Activated CD4-positive, alpha-beta memory T cell treated with anti-CD3 and anti-CD28 coated beads for 36 hours (primary cell): ENCODE data around the gene LRMDA. TPM values are rescaled to one million over a fixed set of nuclear protein-coding genes. Genes with fewer than 3 reads are reported as not detected.

Experiments used
- CTCF ChIA-PET: fragments of 350-600 bp; sonication (Branson Sonifier 250); formaldehyde crosslinking; loops from one replicate; lab custom pipeline; 2021; ENCODE audit warnings: antibody characterized with exemption, inconsistent platforms; lab: Charles Lee
- POLR2A ChIA-PET: fragments of 350-600 bp; sonication (Branson Sonifier 250); formaldehyde crosslinking; loops from one replicate; lab custom pipeline; 2021; ENCODE audit warnings: antibody characterized with exemption; lab: Charles Lee
- DNase-seq: peaks from one replicate; pipeline ENCODE4 v3.0.0-alpha.2; 2020
- H3K27ac Mint-ChIP-seq: one replicate; pipeline ENCODE4 v1.8.0; 2021; ENCODE audit warnings: mixed read lengths
- H3K27me3 Mint-ChIP-seq: one replicate; pipeline ENCODE4 v1.8.0; 2021; ENCODE audit warnings: mixed read lengths
- H3K36me3 Mint-ChIP-seq: one replicate; pipeline ENCODE4 v1.8.0; 2021; ENCODE audit warnings: mixed read lengths
- H3K4me1 Mint-ChIP-seq: one replicate; pipeline ENCODE4 v1.8.0; 2021; ENCODE audit warnings: low read depth, mixed read lengths
- H3K4me3 Mint-ChIP-seq: one replicate; pipeline ENCODE4 v1.8.0; 2021; ENCODE audit warnings: mild to moderate bottlenecking, mixed read lengths
- H3K9me3 Mint-ChIP-seq: one replicate; pipeline ENCODE4 v1.8.0; 2021; ENCODE audit warnings: mixed read lengths
- intact Hi-C: fragments of 100-400 bp; cut with micrococcal nuclease; formaldehyde crosslinking; loops from one replicate; pipeline ENCODE4 v1.15.1; 2023
- total RNA-seq, 2 experiments: library from RNA; stranded (reverse); gene quantifications; one replicate each; pipeline ENCODE4 v1.2.3, GENCODE V29; 2021

LRMDA gene
- total RNA-seq, 2 experiments from 2014 or later, result not detected

GRCh38 chr10:76160446-76161300, 729.2 kb downstream of the LRMDA start:
- Mint-ChIP-seq H3K27me3 (no peaks in the 10 kb centered on the region), H3K4me3 (no peak overlapping the region), H3K36me3 (no peaks in the 10 kb centered on the region), H3K27ac (no peak overlapping the region), H3K9me3 (peaks cover 4% of the 10 kb centered on the region), H3K4me1 (no peaks in the 10 kb centered on the region)
- intact Hi-C loops, result no loop called here
- no peak for DNase-seq
- ChIA-PET CTCF (interaction anchor here (0.6 kb wide), 1 partner anchor 31 kb away, joined by 3 read pairs; no protein-coding TSS in a partner anchor), POLR2A (no interaction called here)

- POLR2A ChIA-PET, result no interaction called here
- Mint-ChIP-seq H3K27ac (no peak overlapping the region), H3K9me3 (peaks cover 7% of the 10 kb centered on the region), H3K27me3 (no peaks in the 10 kb centered on the region), H3K36me3 (no peaks in the 10 kb centered on the region), H3K4me1 (no peaks in the 10 kb centered on the region), H3K4me3 (no peak overlapping the region)
- DNase-seq, result no peak
- intact Hi-C loops, result no loop called here
- CTCF ChIA-PET, result no interaction called here
These were observed 729.8 kb downstream of the LRMDA start for GRCh38 chr10:76161301-76161582.

- CTCF ChIA-PET, result no interaction called here
- Mint-ChIP-seq H3K4me1 (no peaks in the 10 kb centered on the region), H3K27ac (no peak overlapping the region), H3K27me3 (no peaks in the 10 kb centered on the region), H3K4me3 (no peak overlapping the region), H3K9me3 (peaks cover 24% of the 10 kb centered on the region), H3K36me3 (no peaks in the 10 kb centered on the region)
- POLR2A ChIA-PET, result no interaction called here
- DNase-seq, result no peak
- intact Hi-C loops, result no loop called here
These were observed 737.0 kb downstream of the LRMDA start for GRCh38 chr10:76168437-76168836.

GRCh38 chr10:76169246-76169645, 737.8 kb downstream of the LRMDA start:
- intact Hi-C loops, result no loop called here
- CTCF ChIA-PET, result no interaction called here

GRCh38 chr10:76172020-76172419, 740.6 kb downstream of the LRMDA start:
- H3K4me3 Mint-ChIP-seq, result no peak overlapping the region
- CTCF ChIA-PET, result no interaction called here
- H3K27me3 Mint-ChIP-seq, result no peaks in the 10 kb centered on the region
- no peaks in the 10 kb centered on the region for H3K4me1 Mint-ChIP-seq
- DNase-seq, result no peak
- no peak overlapping the region for H3K27ac Mint-ChIP-seq
- intact Hi-C loops, result no loop called here
- no peaks in the 10 kb centered on the region for H3K36me3 Mint-ChIP-seq
- POLR2A ChIA-PET, result no interaction called here
- peaks cover 11% of the 10 kb centered on the region for H3K9me3 Mint-ChIP-seq

More at GRCh38 chr10:76169246-76169645, 737.8 kb downstream of the LRMDA start:
- no peaks in the 10 kb centered on the region for H3K27me3 Mint-ChIP-seq
- DNase-seq, result no peak
- no peak overlapping the region for H3K27ac Mint-ChIP-seq
- no peak overlapping the region for H3K4me3 Mint-ChIP-seq
- H3K9me3 Mint-ChIP-seq, result peaks cover 24% of the 10 kb centered on the region
- H3K4me1 Mint-ChIP-seq, result no peaks in the 10 kb centered on the region
- no peaks in the 10 kb centered on the region for H3K36me3 Mint-ChIP-seq
- POLR2A ChIA-PET, result no interaction called here

- Mint-ChIP-seq H3K27ac (no peak overlapping the region), H3K4me3 (no peak overlapping the region), H3K27me3 (no peaks in the 10 kb centered on the region), H3K4me1 (no peaks in the 10 kb centered on the region), H3K9me3 (peaks cover 2% of the 10 kb centered on the region), H3K36me3 (no peaks in the 10 kb centered on the region)
- DNase-seq, result no peak
- ChIA-PET CTCF (no interaction called here), POLR2A (no interaction called here)
- intact Hi-C loops, result no loop called here
These were observed 744.2 kb downstream of the LRMDA start for GRCh38 chr10:76175533-76176165.

GRCh38 chr10:76176166-76176550, 744.7 kb downstream of the LRMDA start:
- H3K27me3 Mint-ChIP-seq, result no peaks in the 10 kb centered on the region
- no peak overlapping the region for H3K27ac Mint-ChIP-seq
- H3K9me3 Mint-ChIP-seq, result peaks cover 2% of the 10 kb centered on the region
- DNase-seq, result no peak
- H3K4me1 Mint-ChIP-seq, result no peaks in the 10 kb centered on the region
- CTCF ChIA-PET, result no interaction called here
- H3K36me3 Mint-ChIP-seq, result no peaks in the 10 kb centered on the region
- intact Hi-C loops, result no loop called here
- POLR2A ChIA-PET, result no interaction called here
- no peak overlapping the region for H3K4me3 Mint-ChIP-seq

- Mint-ChIP-seq H3K27ac (no peak overlapping the region), H3K9me3 (peaks cover 2% of the 10 kb centered on the region), H3K27me3 (no peaks in the 10 kb centered on the region), H3K4me1 (no peaks in the 10 kb centered on the region), H3K36me3 (no peaks in the 10 kb centered on the region), H3K4me3 (no peak overlapping the region)
- DNase-seq, result no peak
- ChIA-PET POLR2A (no interaction called here), CTCF (no interaction called here)
- intact Hi-C loops, result no loop called here
These were observed 746.5 kb downstream of the LRMDA start for GRCh38 chr10:76177936-76178335.

- CTCF ChIA-PET, result no interaction called here
- intact Hi-C loops, result no loop called here
These were observed 747.3 kb downstream of the LRMDA start for GRCh38 chr10:76178532-76179292.

GRCh38 chr10:76179806-76180205, 748.4 kb downstream of the LRMDA start:
- no peaks in the 10 kb centered on the region for H3K36me3 Mint-ChIP-seq
- H3K9me3 Mint-ChIP-seq, result peaks cover 2% of the 10 kb centered on the region
- intact Hi-C loops, result no loop called here
- H3K27ac Mint-ChIP-seq, result no peak overlapping the region
- no peaks in the 10 kb centered on the region for H3K4me1 Mint-ChIP-seq
- H3K4me3 Mint-ChIP-seq, result no peak overlapping the region
- H3K27me3 Mint-ChIP-seq, result no peaks in the 10 kb centered on the region
- POLR2A ChIA-PET, result no interaction called here
- CTCF ChIA-PET, result no interaction called here
- DNase-seq, result no peak

More at GRCh38 chr10:76178532-76179292, 747.3 kb downstream of the LRMDA start:
- H3K36me3 Mint-ChIP-seq, result no peaks in the 10 kb centered on the region
- POLR2A ChIA-PET, result no interaction called here
- H3K4me1 Mint-ChIP-seq, result no peaks in the 10 kb centered on the region
- peaks cover 2% of the 10 kb centered on the region for H3K9me3 Mint-ChIP-seq
- no peak for DNase-seq
- no peaks in the 10 kb centered on the region for H3K27me3 Mint-ChIP-seq
- no peak overlapping the region for H3K4me3 Mint-ChIP-seq
- H3K27ac Mint-ChIP-seq, result no peak overlapping the region

GRCh38 chr10:76184647-76185046, 753.2 kb downstream of the LRMDA start:
- intact Hi-C loops, result no loop called here
- Mint-ChIP-seq H3K4me1 (no peaks in the 10 kb centered on the region), H3K4me3 (no peak overlapping the region), H3K27ac (no peak overlapping the region), H3K36me3 (no peaks in the 10 kb centered on the region), H3K9me3 (no peaks in the 10 kb centered on the region), H3K27me3 (no peaks in the 10 kb centered on the region)
- POLR2A ChIA-PET, result no interaction called here
- no peak for DNase-seq
- CTCF ChIA-PET, result no interaction called here

GRCh38 chr10:76185471-76186301, 754.3 kb downstream of the LRMDA start:
- DNase-seq, result no peak
- Mint-ChIP-seq H3K4me3 (no peak overlapping the region), H3K27me3 (no peaks in the 10 kb centered on the region), H3K9me3 (no peaks in the 10 kb centered on the region), H3K27ac (no peak overlapping the region), H3K36me3 (no peaks in the 10 kb centered on the region), H3K4me1 (no peaks in the 10 kb centered on the region)
- ChIA-PET CTCF (no interaction called here), POLR2A (no interaction called here)
- intact Hi-C loops, result no loop called here
